ENCODE results near the gene PILRB.
"Not testable (repeated sequence)": the region's sequence is repeated elsewhere in the genome, so short reads cannot be mapped to it uniquely, and the experiment has no call there.

The PILRB gene

GRCh38 chr7:100376066-100376465 lies 18.1 kb downstream of the PILRB start:
- DNase-seq (ENCODE audit: low read depth in 2 of 2) = no peak

- DNase-seq (ENCODE audit: low read depth in 2 of 2) = no peak
These were observed 20.3 kb downstream of the PILRB start for GRCh38 chr7:100378114-100378755.

- no peak for DNase-seq (ENCODE audit: low read depth in 2 of 2)
These were observed 22.3 kb downstream of the PILRB start for GRCh38 chr7:100380196-100380595.

GRCh38 chr7:100381531-100382233 lies 23.8 kb downstream of the PILRB start:
- not testable (repeated sequence) for DNase-seq (ENCODE audit: low read depth in 2 of 2)

GRCh38 chr7:100382234-100382853 lies 24.4 kb downstream of the PILRB start:
- DNase-seq (ENCODE audit: low read depth in 2 of 2) = not testable (repeated sequence)

- no peak for DNase-seq (ENCODE audit: low read depth in 2 of 2)
These were observed 26.8 kb downstream of the PILRB start for GRCh38 chr7:100384628-100385294.

- no peak for DNase-seq (ENCODE audit: low read depth in 2 of 2)
These were observed 29.0 kb downstream of the PILRB start for GRCh38 chr7:100386940-100387339.

- DNase-seq (ENCODE audit: low read depth in 2 of 2) = no peak
These were observed 29.8 kb downstream of the PILRB start for GRCh38 chr7:100387695-100388094.

- no peak for DNase-seq (ENCODE audit: low read depth in 2 of 2)
These were observed 31.6 kb downstream of the PILRB start for GRCh38 chr7:100389437-100390088.

- DNase-seq (ENCODE audit: low read depth in 2 of 2) = no peak
These were observed 32.5 kb downstream of the PILRB start for GRCh38 chr7:100390286-100391009.

GRCh38 chr7:100393233-100393905 lies 35.5 kb downstream of the PILRB start:
- DNase-seq (ENCODE audit: low read depth in 2 of 2) = no peak

- DNase-seq (ENCODE audit: low read depth in 2 of 2) = no peak
These were observed 36.2 kb downstream of the PILRB start for GRCh38 chr7:100394077-100394476.

- no peak for DNase-seq (ENCODE audit: low read depth in 2 of 2)
These were observed 38.6 kb downstream of the PILRB start for GRCh38 chr7:100396421-100396982.

GRCh38 chr7:100397315-100398081 lies 39.6 kb downstream of the PILRB start:
- DNase-seq (ENCODE audit: low read depth in 2 of 2) = no peak

GRCh38 chr7:100398239-100398638 lies 40.3 kb downstream of the PILRB start:
- no peak for DNase-seq (ENCODE audit: low read depth in 2 of 2)

- DNase-seq (ENCODE audit: low read depth in 2 of 2) = no peak
These were observed 42.1 kb downstream of the PILRB start for GRCh38 chr7:100400041-100400440.

- no peak for DNase-seq (ENCODE audit: low read depth in 2 of 2)
These were observed 42.7 kb downstream of the PILRB start for GRCh38 chr7:100400656-100401055.

- no peak for DNase-seq (ENCODE audit: low read depth in 2 of 2)
These were observed 43.9 kb downstream of the PILRB start for GRCh38 chr7:100401811-100402210.

GRCh38 chr7:100402241-100402640 lies 44.3 kb downstream of the PILRB start:
- no peak for DNase-seq (ENCODE audit: low read depth in 2 of 2)

GRCh38 chr7:100406767-100407166 lies 48.9 kb downstream of the PILRB start:
- no peak for DNase-seq (ENCODE audit: low read depth in 2 of 2)
